Muscle of leg (tissue), 11 donors: ENCODE results near the gene MKLN1. TPM values are rescaled to one million over a fixed set of nuclear protein-coding genes. Genes with fewer than 3 reads are reported as not detected.
A peak's percentile ranks its signal among the peaks of the same experiment; 100 is the strongest.
"Not testable (repeated sequence)": the region's sequence is repeated elsewhere in the genome, so short reads cannot be mapped to it uniquely, and the experiment has no call there.

Source experiments
- DNase-seq: peaks from one replicate; pipeline ENCODE4 v3.0.0; 2013
- H3K27ac ChIP-seq: one replicate; pipeline ENCODE4 v1.5.1; 2013; ENCODE audit warnings: mild to moderate bottlenecking, low read length, control low read depth
- H3K27me3 ChIP-seq: one replicate; pipeline ENCODE4 v1.6.1; 2013; ENCODE audit warnings: low read length; ENCODE audit not compliant: control insufficient read depth, insufficient read depth
- H3K36me3 ChIP-seq: one replicate; pipeline ENCODE4 v1.6.1; 2013; ENCODE audit warnings: low read length; ENCODE audit not compliant: control insufficient read depth, insufficient read depth
- H3K4me1 ChIP-seq: one replicate; pipeline ENCODE4 v1.6.1; 2013; ENCODE audit warnings: low read length; ENCODE audit not compliant: control insufficient read depth, insufficient read depth
- H3K4me3 ChIP-seq: one replicate; pipeline ENCODE4 v1.5.1; 2013; ENCODE audit warnings: low read length, control low read depth
- H3K9me3 ChIP-seq: replicated peaks from 2 replicates; pipeline ENCODE4 v1.6.1; 2013; ENCODE audit warnings: low read depth, low read length; ENCODE audit not compliant: control insufficient read depth
- WGBS: methylation state at CpG from one replicate; pipeline ENCODE4 v1.1.5; 2013; ENCODE audit warnings: missing lambda C conversion rate; ENCODE audit not compliant: insufficient coverage; 5-methylcytosine and 5-hydroxymethylcytosine counted together
- polyA plus RNA-seq, 8 donors: library from polyadenylated mRNA; unstranded; fragments of 120-200 nt; gene quantifications; one replicate each; pipeline versions ENCODE4 v1.2.1 to v1.2.3, GENCODE V29; 2013; ENCODE audit warnings: inconsistent platforms in 1 of 8, low replicate concordance in 1 of 8; ENCODE audit not compliant: insufficient read length in 8 of 8, insufficient read depth in 1 of 8
- total RNA-seq: library from RNA; stranded (reverse); fragments of 120-200 nt; gene quantifications from one replicate; pipeline ENCODE4 v1.2.4, GENCODE V29; 2013

Gene MKLN1
- total and polyA plus RNA-seq, 9 donors = 11.7 to 36.5 (median 19.8) TPM

DNA sequence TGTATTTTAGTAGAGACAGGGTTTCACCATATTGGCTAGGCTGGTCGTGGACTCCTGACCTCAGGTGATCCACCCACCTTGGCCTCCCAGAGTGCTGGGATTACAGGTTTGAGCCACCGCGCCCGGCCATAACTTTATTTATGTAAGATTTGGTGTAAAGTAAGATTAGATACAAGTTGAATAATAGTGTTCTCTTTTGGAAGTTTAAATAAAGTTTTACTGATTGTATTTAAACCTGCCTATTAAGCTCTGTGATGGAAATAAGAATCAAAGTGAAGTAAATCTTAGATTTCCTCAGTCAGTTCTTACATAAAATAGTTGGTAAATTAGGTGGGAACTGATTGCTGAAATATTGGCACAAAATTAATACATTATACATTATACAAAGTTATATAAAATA lies 86.0 kb downstream of the MKLN1 start:
- Histone ChIP-seq H3K36me3 (peaks cover 14% of the 10 kb centered on the region), H3K4me3 (no peak overlapping the region), H3K4me1 (no peaks in the 10 kb centered on the region), H3K27ac (no peak overlapping the region), H3K27me3 (no peaks in the 10 kb centered on the region), H3K9me3 (no peaks in the 10 kb centered on the region)
- WGBS = 100% methylated on average over 4 of the region's 4 CpGs
- no peak for DNase-seq

- no peaks in the 10 kb centered on the region for H3K9me3 ChIP-seq
- H3K4me1 ChIP-seq = no peaks in the 10 kb centered on the region
- DNase-seq = peak; percentile 57
- no peak overlapping the region for H3K27ac ChIP-seq
- H3K36me3 ChIP-seq = peaks cover 7% of the 10 kb centered on the region
- no peak overlapping the region for H3K4me3 ChIP-seq
- no peaks in the 10 kb centered on the region for H3K27me3 ChIP-seq
- no CpG with 5 or more reads among the region's 5 CpGs for WGBS
These were observed 96.6 kb downstream of the MKLN1 start for GRCh38 chr7:131424219-131424822.

DNA sequence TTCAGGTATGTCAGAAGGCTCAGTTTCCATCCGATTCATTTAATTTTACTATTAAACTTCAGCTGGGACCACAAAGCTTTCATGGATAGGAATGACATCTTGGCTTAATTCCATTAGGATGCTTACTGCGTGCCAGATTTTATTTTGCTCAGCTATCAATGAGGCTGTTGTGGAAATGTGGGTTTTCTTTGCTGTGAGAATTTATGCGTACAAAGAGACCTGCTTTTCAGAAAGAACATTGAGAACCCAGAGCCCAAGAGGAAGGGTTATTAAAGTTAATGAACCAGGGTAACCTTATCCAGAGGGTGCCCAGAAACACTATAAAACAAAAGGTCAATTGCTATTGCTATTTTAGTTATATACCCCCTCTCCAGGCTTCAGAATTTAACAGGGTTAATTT lies 98.3 kb downstream of the MKLN1 start:
- no peaks in the 10 kb centered on the region for H3K27me3 ChIP-seq
- no peak overlapping the region for H3K27ac ChIP-seq
- H3K4me3 ChIP-seq = no peak overlapping the region
- DNase-seq = peak; percentile 10
- no CpG with 5 or more reads among the region's 3 CpGs for WGBS
- no peaks in the 10 kb centered on the region for H3K9me3 ChIP-seq
- H3K4me1 ChIP-seq = no peaks in the 10 kb centered on the region
- H3K36me3 ChIP-seq = peaks cover 19% of the 10 kb centered on the region

DNA sequence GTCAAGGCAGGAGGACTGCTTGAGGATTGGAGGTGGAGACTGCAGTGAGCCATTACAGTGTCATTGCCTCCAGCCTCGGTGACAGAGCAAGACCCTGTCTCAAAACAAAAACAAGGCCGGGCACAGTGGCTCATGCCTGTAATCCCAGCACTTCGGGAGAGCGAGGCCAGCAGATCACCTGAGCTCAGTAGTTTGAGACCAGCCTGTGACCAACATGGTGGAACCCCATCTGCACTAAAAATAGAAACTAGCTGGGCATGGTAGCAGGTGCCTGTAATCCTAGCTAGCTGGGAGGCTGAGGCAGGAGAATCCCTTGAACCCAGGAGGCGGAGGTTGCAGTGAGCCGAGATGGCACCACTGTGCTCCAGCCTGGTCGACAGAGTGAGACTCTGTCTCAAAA lies 103.2 kb downstream of the MKLN1 start:
- not testable (repeated sequence) for H3K4me3 ChIP-seq, H3K27ac ChIP-seq, H3K27me3 ChIP-seq, H3K9me3 ChIP-seq, H3K4me1 ChIP-seq, DNase-seq
- H3K36me3 ChIP-seq = peaks cover 21% of the 10 kb centered on the region
- WGBS = 94% methylated on average over 7 of the region's 7 CpGs

GRCh38 chr7:131431289-131431688 lies 103.6 kb downstream of the MKLN1 start:
- Histone ChIP-seq H3K4me3 (no peak overlapping the region), H3K9me3 (no peaks in the 10 kb centered on the region), H3K27ac (no peak overlapping the region), H3K4me1 (no peaks in the 10 kb centered on the region), H3K27me3 (no peaks in the 10 kb centered on the region), H3K36me3 (peaks cover 21% of the 10 kb centered on the region)
- no CpG with 5 or more reads among the region's 3 CpGs for WGBS
- DNase-seq = peak; percentile 9

- H3K27ac ChIP-seq = no peak overlapping the region
- WGBS = 60% methylated on average over 1 of the region's 3 CpGs
- H3K27me3 ChIP-seq = no peaks in the 10 kb centered on the region
- no peaks in the 10 kb centered on the region for H3K9me3 ChIP-seq
- peaks cover 21% of the 10 kb centered on the region for H3K36me3 ChIP-seq
- H3K4me3 ChIP-seq = no peak overlapping the region
- H3K4me1 ChIP-seq = no peaks in the 10 kb centered on the region
- DNase-seq = no peak
These were observed 104.1 kb downstream of the MKLN1 start for GRCh38 chr7:131431756-131432155.

DNA sequence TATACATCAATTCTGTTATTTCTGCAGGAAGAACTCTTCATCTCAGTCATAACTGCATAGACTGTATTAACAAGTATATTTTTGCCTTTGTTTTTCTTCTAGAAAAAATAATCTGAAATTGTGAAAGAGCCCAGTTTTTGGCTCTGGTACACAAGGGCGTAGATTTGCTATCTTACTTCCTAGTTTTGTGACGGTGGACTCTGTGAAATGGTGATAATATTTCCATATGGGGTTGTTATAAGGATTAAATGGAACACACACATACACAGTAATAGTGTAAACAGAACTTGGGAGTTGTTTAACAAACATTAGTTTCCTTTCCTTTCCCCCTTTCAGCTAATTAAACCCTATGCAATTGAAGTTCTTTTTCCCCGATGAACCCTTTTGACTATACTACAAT lies 108.7 kb downstream of the MKLN1 start:
- Histone ChIP-seq H3K4me1 (no peaks in the 10 kb centered on the region), H3K27ac (no peak overlapping the region), H3K36me3 (peaks cover 15% of the 10 kb centered on the region), H3K4me3 (no peak overlapping the region), H3K9me3 (peaks cover 3% of the 10 kb centered on the region), H3K27me3 (no peaks in the 10 kb centered on the region)
- no peak for DNase-seq
- no CpG with 5 or more reads among the region's 3 CpGs for WGBS

- WGBS = no CpG with 5 or more reads among the region's 2 CpGs
- Histone ChIP-seq H3K27me3 (no peaks in the 10 kb centered on the region), H3K4me1 (no peaks in the 10 kb centered on the region), H3K4me3 (no peak overlapping the region), H3K9me3 (peaks cover 3% of the 10 kb centered on the region), H3K27ac (no peak overlapping the region), H3K36me3 (peaks cover 16% of the 10 kb centered on the region)
- no peak for DNase-seq
These were observed 111.3 kb downstream of the MKLN1 start for GRCh38 chr7:131438969-131439368.

DNA sequence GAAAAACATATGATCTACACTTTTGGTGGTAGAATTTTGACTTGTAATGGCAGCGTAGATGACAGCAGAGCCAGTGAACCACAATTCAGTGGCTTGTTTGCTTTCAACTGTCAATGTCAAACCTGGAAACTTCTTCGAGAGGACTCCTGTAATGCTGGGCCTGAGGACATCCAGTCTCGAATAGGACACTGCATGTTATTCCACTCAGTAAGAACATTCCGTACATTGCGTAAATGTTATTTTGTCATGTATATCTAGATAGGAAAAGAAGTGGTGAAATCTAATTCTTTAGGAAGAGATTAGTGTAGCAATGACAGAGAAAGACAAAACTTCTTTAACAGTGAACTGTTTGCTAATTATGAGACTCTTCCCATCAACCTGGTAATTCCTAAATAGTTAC lies 115.8 kb downstream of the MKLN1 start:
- DNase-seq = no peak
- 100% methylated on average over 2 of the region's 5 CpGs for WGBS
- Histone ChIP-seq H3K9me3 (peaks cover 3% of the 10 kb centered on the region), H3K4me3 (no peak overlapping the region), H3K4me1 (no peaks in the 10 kb centered on the region), H3K36me3 (peaks cover 14% of the 10 kb centered on the region), H3K27ac (no peak overlapping the region), H3K27me3 (no peaks in the 10 kb centered on the region)

DNA sequence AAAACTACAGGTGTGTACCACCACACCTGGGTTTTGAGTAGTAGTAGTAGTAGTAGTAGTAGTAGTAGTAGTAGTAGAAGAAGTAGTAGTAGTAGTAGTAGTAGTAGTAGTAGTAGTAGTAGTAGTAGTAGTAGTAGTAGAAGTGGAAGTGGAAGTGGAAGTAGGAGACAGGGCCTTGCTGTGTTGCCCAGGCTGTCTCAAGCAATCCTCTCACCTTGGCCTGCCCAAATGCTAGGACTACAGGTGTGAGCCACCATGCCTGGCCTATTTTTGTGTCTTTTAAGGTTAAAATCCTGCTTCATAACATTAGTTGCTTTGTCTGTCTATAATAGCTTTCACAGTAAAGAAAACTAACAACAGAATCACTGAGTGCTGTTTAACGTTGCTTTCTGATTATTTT lies 117.0 kb downstream of the MKLN1 start:
- no CpG with 5 or more reads among the region's 1 CpG for WGBS
- H3K4me1 ChIP-seq = no peaks in the 10 kb centered on the region
- H3K27me3 ChIP-seq = no peaks in the 10 kb centered on the region
- DNase-seq = no peak
- H3K36me3 ChIP-seq = peaks cover 14% of the 10 kb centered on the region
- H3K27ac ChIP-seq = no peak overlapping the region
- H3K9me3 ChIP-seq = peaks cover 3% of the 10 kb centered on the region
- H3K4me3 ChIP-seq = no peak overlapping the region

DNA sequence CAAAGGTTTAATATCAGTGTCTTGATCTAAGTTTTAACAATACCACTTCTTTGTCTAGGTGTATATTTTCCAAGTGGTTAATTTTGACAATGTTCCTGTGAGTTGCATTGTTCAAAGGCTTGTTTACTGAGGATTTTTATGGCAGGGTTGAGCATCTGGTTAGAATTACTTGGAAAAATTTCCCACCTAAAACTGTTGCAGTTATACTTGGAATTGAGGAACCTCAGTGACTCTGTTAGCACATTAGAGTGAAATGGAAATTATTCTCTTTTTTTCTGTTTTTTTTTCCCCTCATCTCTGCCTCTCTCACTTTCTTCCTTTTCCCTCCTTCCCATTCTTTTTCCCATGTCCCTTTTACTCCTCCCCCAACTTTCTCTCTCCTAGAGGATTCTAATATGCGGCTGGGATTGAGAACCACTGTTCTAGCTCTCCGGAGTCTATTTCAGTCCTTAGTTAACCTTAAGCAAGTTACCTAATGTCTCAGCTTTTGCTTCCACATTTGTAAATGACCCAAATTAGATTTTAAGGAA lies 121.8 kb downstream of the MKLN1 start:
- no peak overlapping the region for H3K4me3 ChIP-seq
- peaks cover 15% of the 10 kb centered on the region for H3K36me3 ChIP-seq
- H3K27ac ChIP-seq = no peak overlapping the region
- no peaks in the 10 kb centered on the region for H3K9me3 ChIP-seq
- H3K4me1 ChIP-seq = no peaks in the 10 kb centered on the region
- H3K27me3 ChIP-seq = no peaks in the 10 kb centered on the region
- no peak for DNase-seq
- WGBS = 100% methylated on average over 1 of the region's 2 CpGs
